ENCODE data around the gene KDM6B. TPM values are rescaled to one million over a fixed set of nuclear protein-coding genes. Genes with fewer than 3 reads are reported as not detected.
"Not testable (repeated sequence)": the region's sequence is repeated elsewhere in the genome, so short reads cannot be mapped to it uniquely, and the experiment has no call there.

The KDM6B gene, protein sequence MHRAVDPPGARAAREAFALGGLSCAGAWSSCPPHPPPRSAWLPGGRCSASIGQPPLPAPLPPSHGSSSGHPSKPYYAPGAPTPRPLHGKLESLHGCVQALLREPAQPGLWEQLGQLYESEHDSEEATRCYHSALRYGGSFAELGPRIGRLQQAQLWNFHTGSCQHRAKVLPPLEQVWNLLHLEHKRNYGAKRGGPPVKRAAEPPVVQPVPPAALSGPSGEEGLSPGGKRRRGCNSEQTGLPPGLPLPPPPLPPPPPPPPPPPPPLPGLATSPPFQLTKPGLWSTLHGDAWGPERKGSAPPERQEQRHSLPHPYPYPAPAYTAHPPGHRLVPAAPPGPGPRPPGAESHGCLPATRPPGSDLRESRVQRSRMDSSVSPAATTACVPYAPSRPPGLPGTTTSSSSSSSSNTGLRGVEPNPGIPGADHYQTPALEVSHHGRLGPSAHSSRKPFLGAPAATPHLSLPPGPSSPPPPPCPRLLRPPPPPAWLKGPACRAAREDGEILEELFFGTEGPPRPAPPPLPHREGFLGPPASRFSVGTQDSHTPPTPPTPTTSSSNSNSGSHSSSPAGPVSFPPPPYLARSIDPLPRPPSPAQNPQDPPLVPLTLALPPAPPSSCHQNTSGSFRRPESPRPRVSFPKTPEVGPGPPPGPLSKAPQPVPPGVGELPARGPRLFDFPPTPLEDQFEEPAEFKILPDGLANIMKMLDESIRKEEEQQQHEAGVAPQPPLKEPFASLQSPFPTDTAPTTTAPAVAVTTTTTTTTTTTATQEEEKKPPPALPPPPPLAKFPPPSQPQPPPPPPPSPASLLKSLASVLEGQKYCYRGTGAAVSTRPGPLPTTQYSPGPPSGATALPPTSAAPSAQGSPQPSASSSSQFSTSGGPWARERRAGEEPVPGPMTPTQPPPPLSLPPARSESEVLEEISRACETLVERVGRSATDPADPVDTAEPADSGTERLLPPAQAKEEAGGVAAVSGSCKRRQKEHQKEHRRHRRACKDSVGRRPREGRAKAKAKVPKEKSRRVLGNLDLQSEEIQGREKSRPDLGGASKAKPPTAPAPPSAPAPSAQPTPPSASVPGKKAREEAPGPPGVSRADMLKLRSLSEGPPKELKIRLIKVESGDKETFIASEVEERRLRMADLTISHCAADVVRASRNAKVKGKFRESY (N-terminal part only)
- total RNA-seq = 13.8 and 13.9 TPM in 2 replicates

DNA sequence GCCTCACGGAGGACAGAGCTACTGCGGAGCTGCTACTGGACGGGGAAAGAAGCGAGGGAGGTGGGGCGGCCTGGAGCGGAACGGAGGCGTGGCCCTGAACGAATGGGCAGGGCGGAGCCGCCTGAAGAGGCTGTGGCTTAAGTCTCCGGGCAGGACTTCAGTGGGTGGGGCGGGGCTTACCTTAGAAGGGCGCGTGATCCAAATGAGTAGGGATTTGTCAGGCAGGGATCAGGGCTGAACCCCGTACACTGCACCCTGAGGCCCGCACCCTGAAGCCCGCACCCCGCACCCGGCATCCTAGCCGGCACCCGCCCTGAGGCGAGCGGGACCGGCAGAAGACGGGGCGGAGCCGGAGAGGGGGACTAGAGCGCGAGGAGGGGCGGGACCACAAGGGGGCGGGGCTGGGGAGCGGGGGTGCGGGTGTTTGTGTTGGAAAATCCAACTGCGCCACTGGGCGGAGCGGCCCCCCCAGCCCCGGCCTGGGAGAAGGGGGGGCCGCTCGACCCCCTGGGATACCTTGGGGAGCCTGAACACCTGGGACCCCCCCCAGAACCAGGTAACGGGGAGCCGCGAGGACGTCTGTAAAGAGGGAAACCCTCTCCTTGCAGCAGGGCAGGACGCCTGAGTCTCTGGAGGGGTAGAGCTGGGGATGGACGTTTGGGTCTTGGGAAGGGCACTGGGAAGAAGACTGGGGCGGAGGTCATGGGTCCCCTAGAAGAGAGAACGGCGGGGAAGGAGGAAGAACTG, at the start of gene KDM6B:
Gene KDM6B (plus strand): TSS at position 423 of the 747 bp plus-strand sequence. CDS start 11,338 bp downstream, outside the sequence.
- intact Hi-C loops (cut with micrococcal nuclease) = loop anchor here (1.0 to 10.0 kb wide), 4 partner anchors 23 to 291 kb away; partner anchors contain the start of genes FXR2, HES7, NAA38 and TP53

GRCh38 chr17:7786866-7787265, 47.2 kb upstream of the KDM6B start:
- intact Hi-C loops (cut with micrococcal nuclease) = no loop called here

- intact Hi-C loops (cut with micrococcal nuclease) = no loop called here
Measured at GRCh38 chr17:7789131-7789530, 44.9 kb upstream of the KDM6B start.

GRCh38 chr17:7790150-7790549, 43.9 kb upstream of the KDM6B start:
- intact Hi-C loops (cut with micrococcal nuclease) = no loop called here

- intact Hi-C loops (cut with micrococcal nuclease) = no loop called here
Measured at GRCh38 chr17:7792611-7793010, 41.4 kb upstream of the KDM6B start.

- intact Hi-C loops (cut with micrococcal nuclease) = no loop called here
Measured at GRCh38 chr17:7794075-7794663, 39.8 kb upstream of the KDM6B start.

DNA sequence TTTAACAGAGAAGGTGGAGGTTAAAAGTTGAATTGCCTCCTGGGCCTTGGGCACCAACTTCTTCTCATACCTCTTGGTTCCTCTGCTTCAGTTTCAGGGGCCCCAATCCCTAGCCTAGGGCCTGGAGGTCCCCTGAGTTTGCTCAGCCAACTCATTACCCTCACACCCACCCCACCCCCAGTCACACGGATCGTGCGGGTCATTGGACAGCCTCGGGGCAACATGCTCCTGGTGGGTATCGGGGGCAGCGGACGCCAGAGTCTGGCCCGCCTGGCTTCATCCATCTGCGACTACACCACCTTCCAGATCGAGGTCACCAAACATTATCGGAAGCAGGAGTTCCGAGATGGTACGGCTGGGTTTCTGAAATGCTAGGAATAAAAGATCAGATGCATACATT, 36.0 kb upstream of the KDM6B start:
- intact Hi-C loops (cut with micrococcal nuclease) = no loop called here

- intact Hi-C loops (cut with micrococcal nuclease) = no loop called here
Measured at GRCh38 chr17:7798839-7799238, 35.2 kb upstream of the KDM6B start.

- intact Hi-C loops (cut with micrococcal nuclease) = no loop called here
Measured at GRCh38 chr17:7803981-7804380, 30.0 kb upstream of the KDM6B start.

DNA sequence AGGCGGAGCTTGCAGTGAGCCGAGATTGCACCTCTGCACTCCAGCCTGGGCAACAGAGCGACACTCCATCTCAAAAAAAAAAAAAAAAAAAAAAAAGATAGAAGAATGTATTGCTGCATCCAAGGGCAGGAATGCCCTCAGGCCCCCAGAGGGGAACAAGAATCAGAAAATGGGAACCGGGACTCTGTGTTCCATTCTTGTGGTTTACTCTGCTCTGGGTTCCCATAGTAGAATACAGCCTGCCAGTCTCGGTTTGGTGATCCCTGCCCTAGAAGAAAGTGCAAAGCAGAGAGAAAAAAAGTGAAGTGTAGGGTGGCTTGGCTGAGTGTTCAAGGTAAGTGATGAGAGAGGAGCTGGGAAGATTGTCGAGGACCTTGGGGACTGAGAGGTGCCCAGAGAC, 27.4 kb upstream of the KDM6B start:
- intact Hi-C loops (cut with micrococcal nuclease) = no loop called here

- intact Hi-C loops (cut with micrococcal nuclease) = no loop called here
Measured at GRCh38 chr17:7807206-7807605, 26.8 kb upstream of the KDM6B start.

GRCh38 chr17:7809086-7809790, 24.8 kb upstream of the KDM6B start:
- intact Hi-C loops (cut with micrococcal nuclease) = no loop called here

DNA sequence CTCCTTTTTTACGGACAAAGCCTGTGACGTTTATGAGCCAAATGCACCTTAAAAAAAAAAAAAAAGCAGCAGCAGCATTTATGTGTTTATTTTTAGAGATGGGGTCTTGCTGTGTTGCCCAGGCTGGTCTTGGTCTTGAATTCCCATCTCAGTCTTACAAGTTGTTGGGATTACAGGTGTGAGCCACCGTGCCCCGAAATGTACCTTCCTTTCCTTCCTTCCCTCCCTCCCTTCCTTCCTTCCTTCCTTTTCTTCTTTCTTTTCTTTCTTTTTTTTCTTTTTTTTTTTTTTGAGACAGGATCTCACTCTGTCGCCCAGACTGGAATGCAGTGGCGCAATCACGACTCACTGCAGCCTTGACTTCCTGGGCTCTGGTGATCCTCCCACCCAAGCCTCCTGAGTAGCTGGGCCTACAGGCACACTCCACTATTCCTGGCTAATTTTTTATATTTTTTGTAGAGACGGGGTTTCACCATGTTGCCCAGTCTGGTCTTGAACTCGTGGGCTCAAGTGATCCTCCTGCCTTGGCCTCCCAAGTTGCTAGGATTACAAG, 24.1 kb upstream of the KDM6B start:
- intact Hi-C loops (cut with micrococcal nuclease) = not testable (repeated sequence)

- intact Hi-C loops (cut with micrococcal nuclease) = no loop called here
Measured at GRCh38 chr17:7811251-7811650, 22.8 kb upstream of the KDM6B start.

DNA sequence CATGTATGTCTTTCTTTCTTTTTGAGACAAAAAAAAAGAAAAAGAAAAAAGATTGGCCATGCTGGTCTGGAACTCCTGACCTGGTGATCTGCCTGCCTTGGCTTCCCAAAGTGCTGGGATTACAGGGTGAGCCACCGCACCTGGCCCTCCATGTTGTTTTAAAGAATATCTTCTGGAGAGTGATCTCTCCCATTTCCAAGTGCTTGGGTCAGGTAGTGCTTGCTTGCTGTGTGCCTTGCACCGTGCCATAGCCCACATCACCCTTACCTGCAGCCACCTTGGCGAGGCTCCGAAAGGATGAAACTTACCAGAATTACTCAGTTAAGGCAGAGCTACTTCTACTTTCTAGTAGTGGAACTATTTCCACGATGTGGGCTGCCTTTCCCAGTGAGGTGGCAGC, 19.0 kb upstream of the KDM6B start:
- intact Hi-C loops (cut with micrococcal nuclease) = no loop called here

GRCh38 chr17:7816926-7817642, 16.9 kb upstream of the KDM6B start:
- intact Hi-C loops (cut with micrococcal nuclease) = no loop called here

DNA sequence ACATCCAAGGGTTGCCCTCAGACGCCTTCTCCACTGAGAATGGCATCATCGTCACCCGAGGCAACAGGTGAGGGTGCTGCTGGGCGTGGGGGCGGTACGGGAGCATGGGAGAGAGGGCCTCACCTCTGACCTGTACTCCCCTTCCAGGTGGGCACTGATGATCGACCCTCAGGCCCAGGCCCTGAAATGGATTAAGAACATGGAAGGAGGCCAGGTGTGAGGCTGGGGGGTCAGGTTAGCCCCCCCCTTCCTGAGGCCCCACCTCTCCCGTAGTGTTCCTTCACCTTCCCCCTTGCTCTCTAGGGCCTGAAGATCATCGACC, 16.4 kb upstream of the KDM6B start:
- intact Hi-C loops (cut with micrococcal nuclease) = no loop called here

DNA sequence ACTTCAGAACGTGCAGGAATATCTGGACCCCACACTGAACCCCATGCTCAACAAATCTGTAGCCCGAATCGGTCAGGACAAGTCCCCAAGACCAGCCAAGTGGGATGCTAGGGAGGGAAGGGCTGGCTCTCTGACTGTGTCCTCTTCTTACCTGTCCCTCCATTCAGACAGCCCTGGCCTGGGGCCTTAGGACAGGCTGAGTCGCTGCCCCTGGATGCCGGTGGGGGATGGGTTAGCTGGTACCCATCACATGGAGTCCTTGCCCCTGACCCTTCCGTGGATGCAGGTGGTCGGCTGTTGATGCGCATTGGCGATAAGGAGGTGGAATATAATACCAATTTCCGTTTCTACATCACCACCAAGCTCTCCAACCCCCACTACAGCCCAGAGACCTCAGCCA, 16.0 kb upstream of the KDM6B start:
- intact Hi-C loops (cut with micrococcal nuclease) = no loop called here

Data from T-helper 2 cell treated with Interferon-gamma antibody and Interleukin-4, amounts not matched to agents 100 ng/mL and 5 ng/mL, for 36 hours (primary cell).